ENCODE results near the gene BABAM2. TPM values are rescaled to one million over a fixed set of nuclear protein-coding genes. Genes with fewer than 3 reads are reported as not detected.

BABAM2 gene
- total and polyA plus RNA-seq, 7 experiments from 2014 or later, result 34.2 to 58.2 (median 44.2) TPM

- Mint-ChIP-seq H3K4me3 (no peak overlapping the region), H3K4me1 (peaks cover 0 to 15% (median 0%) of the 10 kb centered on the region in 7 donors), H3K27ac (no peak overlapping the region), H3K9me3 (peaks cover 0 to 31% (median 16%) of the 10 kb centered on the region in 11 donors), H3K27me3 (no peaks in the 10 kb centered on the region), H3K36me3 (peaks cover 0 to 41% (median 40%) of the 10 kb centered on the region in 5 donors)
- DNase-seq (no peak), ATAC-seq (no peak)
- intact Hi-C loops (cut with micrococcal nuclease), result no loop called here
- H3K9me3 ChIP-seq (ENCODE audit: control insufficient read depth in 2 of 3, low read length in 3 of 3), result peaks cover 0 to 17% (median 0%) of the 10 kb centered on the region in 3 experiments
- H3K4me1 ChIP-seq (ENCODE audit: control insufficient read depth in 2 of 2, insufficient read depth in 2 of 2, low read length in 2 of 2), result no peaks in the 10 kb centered on the region
- no peaks in the 10 kb centered on the region for H3K36me3 ChIP-seq (ENCODE audit: control insufficient read depth in 2 of 3, insufficient read depth in 3 of 3, low read length in 3 of 3)
- no peak overlapping the region for H3K4me3 ChIP-seq (ENCODE audit: low read length)
- H3K27ac ChIP-seq (ENCODE audit: low read depth, low read length), result no peak overlapping the region
- ChIA-PET POLR2A (no interaction called here), CTCF (no interaction called here)
- H3K27me3 ChIP-seq (ENCODE audit: control insufficient read depth in 2 of 2, insufficient read depth in 2 of 2, low read length in 2 of 2), result no peaks in the 10 kb centered on the region
These were observed 284.5 kb downstream of the BABAM2 start for GRCh38 chr2:28175028-28175427.

DNA sequence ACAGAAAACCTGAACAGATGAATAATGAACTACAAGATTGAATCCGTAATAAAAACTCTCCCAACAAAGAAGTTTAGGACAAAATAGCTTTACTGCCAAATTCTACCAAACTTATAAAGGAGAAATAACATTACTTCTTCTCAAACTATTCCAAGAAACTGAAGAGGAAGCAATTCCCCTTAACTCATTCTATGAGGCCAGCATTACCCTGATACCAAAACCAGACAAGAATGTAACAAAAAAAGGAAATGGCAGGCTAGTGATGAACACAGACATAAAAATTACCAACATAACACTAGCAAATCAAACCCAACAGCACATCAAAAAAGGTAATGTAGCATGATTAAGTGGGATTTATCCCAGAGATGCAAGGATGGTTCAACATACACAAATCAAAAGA, 288.4 kb downstream of the BABAM2 start:
- no peak overlapping the region for H3K27ac ChIP-seq (ENCODE audit: low read depth, low read length)

GRCh38 chr2:28181801-28182200, 291.3 kb downstream of the BABAM2 start:
- Mint-ChIP-seq H3K36me3 (peaks cover 0 to 34% (median 14%) of the 10 kb centered on the region in 5 donors), H3K4me3 (no peak overlapping the region), H3K9me3 (peaks cover 0 to 31% (median 10%) of the 10 kb centered on the region in 11 donors), H3K27me3 (no peaks in the 10 kb centered on the region), H3K4me1 (peaks cover 0 to 15% (median 0%) of the 10 kb centered on the region in 7 donors), H3K27ac (no peak overlapping the region)
- Histone ChIP-seq H3K4me1 (ENCODE audit: control insufficient read depth in 2 of 2, insufficient read depth in 2 of 2, low read length in 2 of 2) (no peaks in the 10 kb centered on the region), H3K4me3 (ENCODE audit: low read length) (no peak overlapping the region), H3K27me3 (ENCODE audit: control insufficient read depth in 2 of 2, insufficient read depth in 2 of 2, low read length in 2 of 2) (no peaks in the 10 kb centered on the region), H3K9me3 (ENCODE audit: control insufficient read depth in 2 of 3, low read length in 3 of 3) (peaks cover 0 to 4% (median 0%) of the 10 kb centered on the region in 3 experiments), H3K27ac (ENCODE audit: low read depth, low read length) (no peak overlapping the region), H3K36me3 (ENCODE audit: control insufficient read depth in 2 of 3, insufficient read depth in 3 of 3, low read length in 3 of 3) (no peaks in the 10 kb centered on the region)
- ChIA-PET POLR2A (no interaction called here), CTCF (no interaction called here)
- intact Hi-C loops (cut with micrococcal nuclease), result no loop called here
- DNase-seq, result no peak
- ATAC-seq, result no peak

More for the DNA sequence above, 288.4 kb downstream of the BABAM2 start:
- H3K9me3 ChIP-seq (ENCODE audit: control insufficient read depth in 2 of 3, low read length in 3 of 3), result peaks cover 0 to 17% (median 0%) of the 10 kb centered on the region in 3 experiments
- H3K9me3 Mint-ChIP-seq, result peaks cover 0 to 35% (median 16%) of the 10 kb centered on the region in 11 donors
- H3K4me1 ChIP-seq (ENCODE audit: control insufficient read depth in 2 of 2, insufficient read depth in 2 of 2, low read length in 2 of 2), result no peaks in the 10 kb centered on the region
- H3K27ac Mint-ChIP-seq, result no peak overlapping the region
- POLR2A ChIA-PET, result no interaction called here
- CTCF ChIA-PET, result interaction anchor here (0.6 kb wide), 1 partner anchor 366 kb away, joined by 3 read pairs; no protein-coding TSS in a partner anchor
- H3K4me3 ChIP-seq (ENCODE audit: low read length), result no peak overlapping the region
- no peak overlapping the region for H3K4me3 Mint-ChIP-seq
- intact Hi-C loops (cut with micrococcal nuclease), result no loop called here
- H3K27me3 ChIP-seq (ENCODE audit: control insufficient read depth in 2 of 2, insufficient read depth in 2 of 2, low read length in 2 of 2), result no peaks in the 10 kb centered on the region
- H3K36me3 Mint-ChIP-seq, result peaks cover 0 to 43% (median 24%) of the 10 kb centered on the region in 5 donors
- H3K36me3 ChIP-seq (ENCODE audit: control insufficient read depth in 2 of 3, insufficient read depth in 3 of 3, low read length in 3 of 3), result no peaks in the 10 kb centered on the region
- DNase-seq (no peak), ATAC-seq (no peak)
- no peaks in the 10 kb centered on the region for H3K27me3 Mint-ChIP-seq
- H3K4me1 Mint-ChIP-seq, result peaks cover 0 to 15% (median 0%) of the 10 kb centered on the region in 7 donors

DNA sequence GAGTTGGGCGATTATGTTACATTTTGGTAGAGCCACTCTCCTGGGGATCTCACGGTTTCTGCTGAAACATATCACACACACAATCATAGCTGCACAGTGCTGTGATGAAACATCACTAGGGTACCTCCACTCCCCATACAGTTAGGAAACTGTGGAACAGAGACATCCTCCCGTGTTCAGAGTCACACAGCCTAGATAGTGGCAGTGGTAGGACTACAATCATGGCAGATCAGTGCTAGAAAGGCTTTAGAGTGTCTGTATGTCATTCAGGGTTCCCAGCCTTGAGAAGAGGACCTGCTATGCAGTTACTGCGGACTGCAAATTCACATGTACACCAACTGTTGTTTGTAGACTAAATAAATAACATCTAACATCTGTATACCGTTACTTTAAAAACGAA, 291.8 kb downstream of the BABAM2 start:
- CTCF ChIA-PET, result no interaction called here

DNA sequence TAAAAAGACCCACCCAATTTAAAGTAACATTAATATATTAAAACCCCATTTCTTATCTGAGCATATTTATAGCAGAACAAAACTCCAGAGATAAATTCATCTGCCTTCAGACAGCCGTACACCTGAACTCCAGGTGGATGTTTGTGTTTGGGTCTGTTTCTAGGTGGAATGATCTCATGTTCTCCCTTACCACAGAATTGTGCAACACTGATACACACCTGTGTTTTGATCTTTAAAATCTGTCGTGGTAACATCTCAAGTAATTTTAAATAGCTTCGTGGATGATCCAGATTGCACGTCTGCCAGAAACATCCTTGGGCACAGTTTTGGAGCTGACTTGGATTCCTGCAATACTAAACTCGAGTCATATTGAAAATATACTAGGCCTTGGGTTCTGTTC, 294.6 kb downstream of the BABAM2 start:
- Histone ChIP-seq H3K9me3 (ENCODE audit: control insufficient read depth in 2 of 3, low read length in 3 of 3) (no peaks in the 10 kb centered on the region), H3K36me3 (ENCODE audit: control insufficient read depth in 2 of 3, insufficient read depth in 3 of 3, low read length in 3 of 3) (no peaks in the 10 kb centered on the region), H3K27ac (ENCODE audit: low read depth, low read length) (no peak overlapping the region), H3K4me3 (ENCODE audit: low read length) (no peak overlapping the region), H3K27me3 (ENCODE audit: control insufficient read depth in 2 of 2, insufficient read depth in 2 of 2, low read length in 2 of 2) (no peaks in the 10 kb centered on the region), H3K4me1 (ENCODE audit: control insufficient read depth in 2 of 2, insufficient read depth in 2 of 2, low read length in 2 of 2) (no peaks in the 10 kb centered on the region)
- peaks cover 0 to 16% (median 12%) of the 10 kb centered on the region in 5 donors for H3K36me3 Mint-ChIP-seq
- no peaks in the 10 kb centered on the region for H3K4me1 Mint-ChIP-seq
- intact Hi-C loops (cut with micrococcal nuclease), result no loop called here
- no peak overlapping the region for H3K4me3 Mint-ChIP-seq
- DNase-seq (no peak), ATAC-seq (no peak)
- H3K27ac Mint-ChIP-seq, result no peak overlapping the region
- POLR2A ChIA-PET, result no interaction called here
- CTCF ChIA-PET, result no interaction called here
- no peaks in the 10 kb centered on the region for H3K27me3 Mint-ChIP-seq
- H3K9me3 Mint-ChIP-seq, result peaks cover 0 to 9% (median 0%) of the 10 kb centered on the region in 11 donors

More for the DNA sequence above, 291.8 kb downstream of the BABAM2 start:
- no peak overlapping the region for H3K4me3 ChIP-seq (ENCODE audit: low read length)
- no peaks in the 10 kb centered on the region for H3K36me3 ChIP-seq (ENCODE audit: control insufficient read depth in 2 of 3, insufficient read depth in 3 of 3, low read length in 3 of 3)
- ATAC-seq (no peak), DNase-seq (no peak)
- POLR2A ChIA-PET, result no interaction called here
- Mint-ChIP-seq H3K9me3 (peaks cover 0 to 26% (median 5%) of the 10 kb centered on the region in 11 donors), H3K27me3 (no peaks in the 10 kb centered on the region), H3K4me3 (no peak overlapping the region), H3K27ac (no peak overlapping the region), H3K4me1 (peaks cover 0 to 11% (median 0%) of the 10 kb centered on the region in 7 donors), H3K36me3 (peaks cover 0 to 29% (median 14%) of the 10 kb centered on the region in 5 donors)
- no peaks in the 10 kb centered on the region for H3K9me3 ChIP-seq (ENCODE audit: control insufficient read depth in 2 of 3, low read length in 3 of 3)
- intact Hi-C loops (cut with micrococcal nuclease), result no loop called here
- no peak overlapping the region for H3K27ac ChIP-seq (ENCODE audit: low read depth, low read length)
- no peaks in the 10 kb centered on the region for H3K27me3 ChIP-seq (ENCODE audit: control insufficient read depth in 2 of 2, insufficient read depth in 2 of 2, low read length in 2 of 2)
- H3K4me1 ChIP-seq (ENCODE audit: control insufficient read depth in 2 of 2, insufficient read depth in 2 of 2, low read length in 2 of 2), result no peaks in the 10 kb centered on the region

- H3K27me3 Mint-ChIP-seq, result no peaks in the 10 kb centered on the region
- no peak overlapping the region for H3K4me3 Mint-ChIP-seq
- POLR2A ChIA-PET, result no interaction called here
- DNase-seq (no peak), ATAC-seq (no peak)
- no peaks in the 10 kb centered on the region for H3K27me3 ChIP-seq (ENCODE audit: control insufficient read depth in 2 of 2, insufficient read depth in 2 of 2, low read length in 2 of 2)
- no peak overlapping the region for H3K27ac Mint-ChIP-seq
- H3K9me3 ChIP-seq (ENCODE audit: control insufficient read depth in 2 of 3, low read length in 3 of 3), result no peaks in the 10 kb centered on the region
- H3K36me3 ChIP-seq (ENCODE audit: control insufficient read depth in 2 of 3, insufficient read depth in 3 of 3, low read length in 3 of 3), result no peaks in the 10 kb centered on the region
- peaks cover 0 to 7% (median 0%) of the 10 kb centered on the region in 11 donors for H3K9me3 Mint-ChIP-seq
- CTCF ChIA-PET, result interaction anchor here (0.6 kb wide), 1 partner anchor 220 kb away, joined by 4 read pairs; no protein-coding TSS in a partner anchor
- H3K36me3 Mint-ChIP-seq, result peaks cover 0 to 14% (median 10%) of the 10 kb centered on the region in 5 donors
- intact Hi-C loops (cut with micrococcal nuclease), result no loop called here
- no peaks in the 10 kb centered on the region for H3K4me1 Mint-ChIP-seq
- no peak overlapping the region for H3K27ac ChIP-seq (ENCODE audit: low read depth, low read length)
- H3K4me3 ChIP-seq (ENCODE audit: low read length), result no peak overlapping the region
- no peaks in the 10 kb centered on the region for H3K4me1 ChIP-seq (ENCODE audit: control insufficient read depth in 2 of 2, insufficient read depth in 2 of 2, low read length in 2 of 2)
These were observed 295.4 kb downstream of the BABAM2 start for GRCh38 chr2:28185891-28186290.

- Mint-ChIP-seq H3K4me1 (no peaks in the 10 kb centered on the region), H3K27me3 (no peaks in the 10 kb centered on the region), H3K4me3 (no peak overlapping the region), H3K27ac (no peak overlapping the region), H3K36me3 (peaks cover 0 to 14% (median 13%) of the 10 kb centered on the region in 5 donors), H3K9me3 (peaks cover 0 to 5% (median 0%) of the 10 kb centered on the region in 11 donors)
- Histone ChIP-seq H3K36me3 (ENCODE audit: control insufficient read depth in 2 of 3, insufficient read depth in 3 of 3, low read length in 3 of 3) (no peaks in the 10 kb centered on the region), H3K27me3 (ENCODE audit: control insufficient read depth in 2 of 2, insufficient read depth in 2 of 2, low read length in 2 of 2) (no peaks in the 10 kb centered on the region), H3K9me3 (ENCODE audit: control insufficient read depth in 2 of 3, low read length in 3 of 3) (no peaks in the 10 kb centered on the region), H3K4me3 (ENCODE audit: low read length) (no peak overlapping the region), H3K4me1 (ENCODE audit: control insufficient read depth in 2 of 2, insufficient read depth in 2 of 2, low read length in 2 of 2) (no peaks in the 10 kb centered on the region), H3K27ac (ENCODE audit: low read depth, low read length) (no peak overlapping the region)
- DNase-seq (no peak), ATAC-seq (no peak)
- ChIA-PET CTCF (no interaction called here), POLR2A (interaction anchor here (0.6 kb wide), 1 partner anchor 174 kb away, joined by 6 read pairs; no protein-coding TSS in a partner anchor)
- intact Hi-C loops (cut with micrococcal nuclease), result no loop called here
These were observed 296.7 kb downstream of the BABAM2 start for GRCh38 chr2:28187186-28187585.
